Measurements from ENCODE around the gene SPAAR.

SPAAR gene

DNA sequence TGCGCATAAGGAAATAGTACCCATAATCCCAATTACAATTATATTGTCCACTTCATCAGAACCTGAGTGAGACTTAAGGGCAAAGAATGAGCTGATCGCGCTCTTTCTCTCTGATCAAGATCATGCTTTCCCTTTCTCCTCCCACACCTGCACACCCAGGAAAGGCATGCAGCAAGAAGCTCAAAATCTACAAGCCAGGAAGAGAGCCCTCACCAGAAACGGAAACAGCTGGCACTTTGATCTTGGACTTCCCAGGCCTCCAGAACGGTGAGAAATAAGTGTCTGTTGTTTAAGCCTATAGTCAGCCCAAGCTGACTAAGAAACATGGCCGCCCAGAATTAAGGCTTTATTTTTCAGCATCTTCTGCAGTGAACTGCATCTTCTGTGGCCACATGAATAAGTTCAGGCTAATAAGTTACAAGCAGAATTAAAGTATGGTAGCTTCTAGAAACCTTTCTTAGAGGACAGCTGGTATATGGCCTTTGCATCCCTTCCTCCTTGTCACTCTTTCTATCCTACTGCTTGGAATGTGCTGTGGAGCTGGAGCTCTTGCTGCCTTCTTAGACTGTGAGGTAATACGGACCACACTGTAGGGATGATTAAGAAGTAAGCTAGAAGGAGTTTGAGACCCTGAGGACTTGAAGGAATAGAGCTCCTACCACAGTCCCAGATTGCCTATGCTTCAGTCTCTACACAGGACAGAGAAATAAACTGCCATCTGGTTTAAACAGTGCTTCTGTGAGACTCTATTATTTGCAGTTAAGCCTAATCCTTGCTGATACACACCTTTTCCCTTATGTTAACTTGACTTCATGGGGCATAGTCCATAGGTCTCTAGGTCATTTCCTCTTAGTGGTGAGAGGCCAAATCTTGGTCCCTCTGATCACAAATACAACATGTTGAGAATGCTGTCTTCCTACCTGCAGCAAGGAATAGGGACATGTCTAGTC is 31.4 kb downstream of the SPAAR start:
- H3K27ac ChIP-seq (ENCODE audit: low read depth, low read length): no peak overlapping the region
- H3K9me2 ChIP-seq (replicated peaks; ENCODE audit: insufficient read depth, low read length): no peaks in the 10 kb centered on the region
- no peaks in the 10 kb centered on the region for H3K9me3 ChIP-seq (ENCODE audit: insufficient read depth, low read length)
- no peak overlapping the region for H3K4me3 ChIP-seq (ENCODE audit: insufficient read depth, low read length, poor library complexity, severe bottlenecking)
- TF ChIP-seq, protein P1, sequence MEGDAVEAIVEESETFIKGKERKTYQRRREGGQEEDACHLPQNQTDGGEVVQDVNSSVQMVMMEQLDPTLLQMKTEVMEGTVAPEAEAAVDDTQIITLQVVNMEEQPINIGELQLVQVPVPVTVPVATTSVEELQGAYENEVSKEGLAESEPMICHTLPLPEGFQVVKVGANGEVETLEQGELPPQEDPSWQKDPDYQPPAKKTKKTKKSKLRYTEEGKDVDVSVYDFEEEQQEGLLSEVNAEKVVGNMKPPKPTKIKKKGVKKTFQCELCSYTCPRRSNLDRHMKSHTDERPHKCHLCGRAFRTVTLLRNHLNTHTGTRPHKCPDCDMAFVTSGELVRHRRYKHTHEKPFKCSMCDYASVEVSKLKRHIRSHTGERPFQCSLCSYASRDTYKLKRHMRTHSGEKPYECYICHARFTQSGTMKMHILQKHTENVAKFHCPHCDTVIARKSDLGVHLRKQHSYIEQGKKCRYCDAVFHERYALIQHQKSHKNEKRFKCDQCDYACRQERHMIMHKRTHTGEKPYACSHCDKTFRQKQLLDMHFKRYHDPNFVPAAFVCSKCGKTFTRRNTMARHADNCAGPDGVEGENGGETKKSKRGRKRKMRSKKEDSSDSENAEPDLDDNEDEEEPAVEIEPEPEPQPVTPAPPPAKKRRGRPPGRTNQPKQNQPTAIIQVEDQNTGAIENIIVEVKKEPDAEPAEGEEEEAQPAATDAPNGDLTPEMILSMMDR (IDR thresholded peaks at IDR 0.05; ENCODE audit: insufficient read depth, low read length, poor library complexity, severe bottlenecking): no peak
- 0 out of 2 replicates have a peak, but pooled peaks have one; percentile 55 for TF ChIP-seq EZH2phosphoT487 (conservative IDR thresholded peaks at IDR 0.05; ENCODE audit: low read length)
- H3K9ac ChIP-seq (ENCODE audit: low read length): no peak overlapping the region
- H2AFZ ChIP-seq (ENCODE audit: low read depth, low read length, severe bottlenecking): no peak overlapping the region
- H4K20me1 ChIP-seq (ENCODE audit: low read depth, low read length): no peaks in the 10 kb centered on the region
- H3K36me3 ChIP-seq (ENCODE audit: low read length): no peaks in the 10 kb centered on the region
- H3K79me2 ChIP-seq (ENCODE audit: insufficient read depth, low read length): no peaks in the 10 kb centered on the region
- no peaks in the 10 kb centered on the region for H3K27me3 ChIP-seq (ENCODE audit: low read length)
- H3K4me2 ChIP-seq (ENCODE audit: low read depth, low read length, poor library complexity, severe bottlenecking): no peak overlapping the region
- no peaks in the 10 kb centered on the region for H3F3A ChIP-seq (ENCODE audit: insufficient read depth)

DNA sequence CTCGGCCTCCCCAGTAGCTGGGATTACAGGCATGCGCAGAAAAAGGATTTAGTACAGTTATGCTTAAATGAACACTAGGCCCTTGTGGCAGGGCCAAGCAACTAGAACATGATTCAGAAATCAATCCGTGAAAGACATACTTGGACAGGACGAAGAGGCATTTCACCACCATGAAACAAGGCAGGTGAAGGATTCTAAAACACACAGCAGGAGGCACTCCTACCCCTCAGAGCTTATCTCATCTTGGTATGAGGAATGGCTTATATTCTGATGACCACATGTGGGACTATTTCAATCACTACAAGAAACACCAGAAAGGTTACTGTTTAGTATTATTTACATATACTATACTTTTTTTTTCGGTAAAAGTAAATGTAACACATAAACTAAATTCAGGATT is 33.0 kb downstream of the SPAAR start:
- H2AFZ ChIP-seq (ENCODE audit: low read depth, low read length, severe bottlenecking): no peak overlapping the region
- H3K9me2 ChIP-seq (replicated peaks; ENCODE audit: insufficient read depth, low read length): no peaks in the 10 kb centered on the region
- no peaks in the 10 kb centered on the region for H3K79me2 ChIP-seq (ENCODE audit: insufficient read depth, low read length)
- no peaks in the 10 kb centered on the region for H3K9me3 ChIP-seq (ENCODE audit: insufficient read depth, low read length)
- no peak for TF ChIP-seq EZH2phosphoT487 (conservative IDR thresholded peaks at IDR 0.05; ENCODE audit: low read length)
- TF ChIP-seq, protein P1 (IDR thresholded peaks at IDR 0.05; ENCODE audit: insufficient read depth, low read length, poor library complexity, severe bottlenecking): no peak
- H3F3A ChIP-seq (ENCODE audit: insufficient read depth): no peaks in the 10 kb centered on the region
- no peaks in the 10 kb centered on the region for H4K20me1 ChIP-seq (ENCODE audit: low read depth, low read length)
- H3K27ac ChIP-seq (ENCODE audit: low read depth, low read length): no peak overlapping the region
- no peak overlapping the region for H3K9ac ChIP-seq (ENCODE audit: low read length)
- no peaks in the 10 kb centered on the region for H3K27me3 ChIP-seq (ENCODE audit: low read length)
- no peak overlapping the region for H3K4me3 ChIP-seq (ENCODE audit: insufficient read depth, low read length, poor library complexity, severe bottlenecking)
- H3K4me2 ChIP-seq (ENCODE audit: low read depth, low read length, poor library complexity, severe bottlenecking): no peak overlapping the region
- H3K36me3 ChIP-seq (ENCODE audit: low read length): no peaks in the 10 kb centered on the region

DNA sequence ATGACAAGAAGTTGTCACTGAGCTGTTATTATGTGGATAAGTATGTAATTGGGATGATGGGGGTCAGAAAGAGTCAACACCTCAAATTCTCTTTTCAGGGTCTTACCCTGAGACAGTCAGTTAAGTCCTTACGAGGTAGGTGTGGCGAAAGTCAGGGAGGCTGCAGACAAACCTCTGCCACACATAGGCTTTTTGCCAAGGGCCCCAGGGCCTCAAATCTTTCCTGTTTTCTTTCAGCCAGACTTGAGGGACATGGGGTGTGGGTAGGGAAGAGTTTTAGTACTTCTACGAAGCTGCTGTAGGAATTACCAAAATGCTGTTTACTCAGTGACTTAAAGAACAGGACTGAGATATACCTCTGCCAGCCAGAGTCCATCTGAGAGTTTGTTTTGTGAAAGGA is 34.9 kb downstream of the SPAAR start:
- H3K27me3 ChIP-seq (ENCODE audit: low read length): no peaks in the 10 kb centered on the region
- H3K79me2 ChIP-seq (ENCODE audit: insufficient read depth, low read length): no peaks in the 10 kb centered on the region
- no peaks in the 10 kb centered on the region for H3K36me3 ChIP-seq (ENCODE audit: low read length)
- H4K20me1 ChIP-seq (ENCODE audit: low read depth, low read length): no peaks in the 10 kb centered on the region
- H3K9me3 ChIP-seq (ENCODE audit: insufficient read depth, low read length): no peaks in the 10 kb centered on the region
- H3F3A ChIP-seq (ENCODE audit: insufficient read depth): no peaks in the 10 kb centered on the region
- H3K4me2 ChIP-seq (ENCODE audit: low read depth, low read length, poor library complexity, severe bottlenecking): no peak overlapping the region
- H3K9ac ChIP-seq (ENCODE audit: low read length): no peak overlapping the region
- TF ChIP-seq, protein P1 (IDR thresholded peaks at IDR 0.05; ENCODE audit: insufficient read depth, low read length, poor library complexity, severe bottlenecking): no peak
- no peak for TF ChIP-seq EZH2phosphoT487 (conservative IDR thresholded peaks at IDR 0.05; ENCODE audit: low read length)
- H2AFZ ChIP-seq (ENCODE audit: low read depth, low read length, severe bottlenecking): no peak overlapping the region
- H3K27ac ChIP-seq (ENCODE audit: low read depth, low read length): no peak overlapping the region
- H3K4me3 ChIP-seq (ENCODE audit: insufficient read depth, low read length, poor library complexity, severe bottlenecking): no peak overlapping the region
- H3K9me2 ChIP-seq (replicated peaks; ENCODE audit: insufficient read depth, low read length): no peaks in the 10 kb centered on the region

All from SU-DHL-6 (cell line).